Daoy (cell line): Measurements from ENCODE around the gene NUP54. TPM values are rescaled to one million over a fixed set of nuclear protein-coding genes. Genes with fewer than 3 reads are reported as not detected.

Experiments
- DNase-seq: peaks from one replicate; pipeline ENCODE4 v3.0.0-alpha.2; 2015; ENCODE audit warnings: low read depth
- total RNA-seq: library from RNA; depleted of rRNA; stranded (reverse); fragments of >200 nt; shearing (Covaris generic); gene quantifications from 2 replicates; pipeline ENCODE4 v1.2.3, GENCODE V29; 2014; rRNA removed

Gene NUP54, protein sequence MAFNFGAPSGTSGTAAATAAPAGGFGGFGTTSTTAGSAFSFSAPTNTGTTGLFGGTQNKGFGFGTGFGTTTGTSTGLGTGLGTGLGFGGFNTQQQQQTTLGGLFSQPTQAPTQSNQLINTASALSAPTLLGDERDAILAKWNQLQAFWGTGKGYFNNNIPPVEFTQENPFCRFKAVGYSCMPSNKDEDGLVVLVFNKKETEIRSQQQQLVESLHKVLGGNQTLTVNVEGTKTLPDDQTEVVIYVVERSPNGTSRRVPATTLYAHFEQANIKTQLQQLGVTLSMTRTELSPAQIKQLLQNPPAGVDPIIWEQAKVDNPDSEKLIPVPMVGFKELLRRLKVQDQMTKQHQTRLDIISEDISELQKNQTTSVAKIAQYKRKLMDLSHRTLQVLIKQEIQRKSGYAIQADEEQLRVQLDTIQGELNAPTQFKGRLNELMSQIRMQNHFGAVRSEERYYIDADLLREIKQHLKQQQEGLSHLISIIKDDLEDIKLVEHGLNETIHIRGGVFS
- 31.8 and 40.7 TPM in 2 replicates for total RNA-seq

DNA sequence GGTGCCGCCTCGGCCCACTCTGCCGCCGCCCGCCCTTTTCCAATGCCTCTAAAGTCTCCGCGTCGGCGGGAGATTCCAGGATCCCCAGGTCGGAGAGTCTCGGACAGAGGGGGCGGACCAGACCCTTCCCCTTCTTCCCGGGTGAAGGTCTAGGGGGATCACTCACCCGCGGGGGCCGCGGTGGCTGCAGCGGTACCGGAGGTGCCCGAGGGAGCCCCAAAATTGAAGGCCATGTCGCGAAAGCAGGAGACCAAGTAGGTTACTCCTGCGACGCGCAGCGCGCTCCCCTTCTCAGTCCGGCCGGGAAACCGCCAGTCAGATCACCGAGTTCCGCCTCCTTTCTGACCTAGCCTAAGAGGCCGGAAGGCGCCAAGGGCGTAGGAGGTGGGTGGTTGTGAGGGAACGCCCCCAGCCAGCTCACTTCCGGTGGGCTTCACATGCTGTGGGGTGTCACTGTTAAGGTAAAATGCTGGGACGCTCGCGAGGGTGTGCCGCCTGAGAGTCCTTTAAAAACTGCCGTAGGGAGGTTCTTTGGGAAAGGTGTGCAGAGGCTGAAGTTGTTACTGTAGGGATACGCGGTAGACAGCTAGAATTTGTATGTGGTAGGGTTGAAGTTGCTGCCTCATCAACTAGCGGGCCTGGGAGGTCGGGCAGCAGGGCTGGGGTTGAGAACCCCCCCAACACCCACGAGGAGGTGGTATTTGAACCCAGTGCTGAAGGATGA lies at the start of gene NUP54:
TSS of gene NUP54 (minus strand) at position 256 of the 724 bp plus-strand sequence. CDS start at position 233, 23 bp downstream.
- peak; percentile 92 for DNase-seq

DNA sequence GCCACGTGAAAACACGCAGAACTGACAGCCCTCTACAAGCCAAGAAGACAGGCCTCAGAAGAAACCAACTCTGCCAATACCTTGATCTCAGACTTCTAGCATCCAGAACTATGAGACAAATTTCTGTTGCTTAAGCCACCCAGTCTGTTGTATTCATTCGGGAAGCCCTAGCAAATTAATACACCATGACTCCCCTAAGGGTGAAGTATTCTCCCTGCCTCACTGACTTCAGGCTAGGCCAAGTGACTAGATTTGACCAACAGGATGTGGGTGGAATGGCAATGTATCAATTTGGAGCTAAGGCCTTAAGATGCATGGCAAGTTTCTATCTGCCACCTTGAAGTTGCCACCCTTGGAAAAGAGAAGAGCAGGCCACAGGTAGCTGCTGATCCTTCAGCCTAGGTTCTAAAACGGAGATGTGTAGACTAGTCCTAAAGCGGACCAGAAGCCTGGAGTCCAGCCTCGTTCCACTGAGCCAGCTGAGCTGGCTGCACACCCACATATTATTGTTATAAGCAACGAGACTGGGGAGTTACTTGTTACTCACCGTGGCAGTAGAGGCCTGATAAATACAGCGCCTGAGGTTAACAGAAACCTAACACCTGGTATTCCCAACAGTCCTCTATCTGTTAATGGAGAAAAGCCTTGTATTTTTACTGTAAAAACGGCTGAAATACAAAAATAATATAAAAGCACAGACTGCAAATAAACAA lies 49.0 kb upstream of the NUP54 start:
- DNase-seq, result no peak

DNA sequence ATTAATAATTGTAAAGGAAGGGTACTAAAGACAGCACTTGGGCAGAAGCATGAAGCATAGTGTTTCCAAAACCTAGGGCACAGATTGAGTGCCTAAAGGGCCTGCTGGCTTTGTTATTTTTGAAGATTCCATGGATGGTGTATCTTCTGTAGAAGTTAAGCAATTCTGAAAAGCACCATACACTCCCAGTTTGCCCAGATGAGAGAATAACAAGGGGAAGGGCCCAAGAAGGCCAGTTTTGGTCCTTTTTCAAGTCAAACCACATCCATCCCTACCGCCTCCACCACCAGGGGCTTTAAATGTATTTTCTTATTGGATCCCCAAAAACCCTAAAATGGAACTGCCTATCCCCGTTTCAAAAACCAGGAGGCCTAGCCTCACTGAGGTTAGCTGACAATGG lies 48.2 kb upstream of the NUP54 start:
- no peak for DNase-seq

DNA sequence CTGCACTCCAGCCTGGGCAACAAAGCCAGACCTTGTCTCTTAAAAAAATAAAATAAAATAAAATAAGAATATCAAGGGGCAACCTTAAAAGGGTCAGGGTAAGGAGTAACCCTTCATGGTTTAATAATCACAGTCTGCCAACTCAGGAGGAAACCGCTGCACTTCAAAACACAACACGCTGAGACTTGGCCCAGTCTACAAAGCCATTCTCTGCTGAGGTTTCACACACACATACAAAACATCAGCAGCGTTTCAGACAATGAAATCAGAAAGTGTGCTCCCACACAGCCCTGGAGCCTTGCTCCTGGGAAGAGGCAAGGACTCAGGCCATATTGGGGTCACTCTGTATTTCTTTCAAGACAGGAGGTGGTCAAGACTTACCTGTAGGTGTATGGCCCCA lies 47.1 kb upstream of the NUP54 start:
- no peak for DNase-seq

DNA sequence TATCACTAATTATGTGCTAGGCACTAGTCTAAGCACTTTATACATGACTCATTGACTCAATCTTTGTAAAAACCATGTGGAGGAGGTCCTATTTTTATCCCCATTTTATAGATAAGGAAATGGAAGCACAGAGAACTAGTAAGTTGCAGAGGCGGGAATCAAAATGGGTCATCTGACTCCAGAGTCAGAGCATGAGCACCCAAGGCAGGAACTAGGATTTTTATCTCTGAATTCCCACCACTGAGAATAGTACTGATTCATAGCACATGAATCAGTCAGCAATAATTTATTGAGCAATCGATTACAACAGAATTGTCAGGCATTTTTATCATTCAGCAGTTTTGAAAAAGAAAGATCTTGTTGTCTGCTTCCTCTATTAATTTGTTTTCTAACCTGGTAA lies 46.1 kb upstream of the NUP54 start:
- DNase-seq, result peak; percentile 11

DNA sequence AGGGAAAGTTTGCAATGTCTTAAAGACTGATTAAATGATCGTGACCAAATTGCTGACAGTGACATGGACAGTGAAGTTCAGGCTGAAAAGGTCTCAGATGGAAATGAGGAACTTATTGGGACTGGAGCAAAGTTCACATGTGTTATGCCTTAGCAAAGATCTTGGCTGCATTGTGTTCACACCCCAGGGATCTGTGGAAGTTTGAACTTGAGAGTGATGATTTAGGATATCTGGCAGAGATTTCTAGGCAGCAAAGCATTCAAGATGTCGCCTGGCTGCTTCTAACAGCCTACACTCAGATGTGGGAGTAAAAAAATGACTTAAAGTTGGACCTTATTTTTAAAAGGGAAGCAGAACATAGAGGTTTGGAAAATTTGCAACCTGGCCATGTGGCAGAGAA lies 44.0 kb upstream of the NUP54 start:
- no peak for DNase-seq

DNA sequence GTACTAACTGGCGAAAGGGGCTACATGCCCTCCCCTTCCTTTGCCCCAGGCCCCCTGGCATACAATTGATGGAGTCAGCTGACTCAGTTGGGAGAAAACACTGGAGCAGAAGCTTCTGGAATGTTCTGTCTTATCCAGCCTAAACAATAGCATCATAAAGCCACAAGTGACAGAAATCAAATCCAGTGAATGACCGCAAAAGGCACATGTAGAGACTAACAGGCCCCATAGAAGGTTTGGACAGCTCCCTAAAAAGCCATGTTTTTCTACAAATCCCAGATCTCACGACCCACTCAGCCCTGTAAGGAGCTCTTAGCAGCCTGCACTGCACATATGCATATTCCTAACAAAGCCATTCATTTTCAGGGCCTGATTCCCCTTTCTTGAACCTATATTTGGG lies 40.4 kb upstream of the NUP54 start:
- DNase-seq, result no peak

DNA sequence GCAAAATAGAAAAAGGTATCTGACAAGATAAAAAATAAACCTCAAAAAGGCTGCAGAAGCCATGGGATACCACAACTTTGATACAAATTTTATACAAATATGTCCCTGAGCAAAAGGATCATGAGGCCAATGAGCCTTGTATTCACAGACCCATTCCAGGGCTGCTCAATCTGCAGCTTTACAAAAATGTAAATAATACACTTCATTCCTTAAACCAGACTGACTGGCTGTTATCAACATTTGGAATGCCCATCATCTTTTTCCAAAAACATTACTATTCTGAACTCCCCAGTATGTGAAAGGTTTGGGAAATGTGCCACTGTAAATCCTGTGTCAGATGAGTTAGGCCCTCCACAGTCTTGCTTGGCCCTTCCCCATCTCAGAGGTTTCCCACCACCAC lies 40.0 kb upstream of the NUP54 start:
- no peak for DNase-seq

DNA sequence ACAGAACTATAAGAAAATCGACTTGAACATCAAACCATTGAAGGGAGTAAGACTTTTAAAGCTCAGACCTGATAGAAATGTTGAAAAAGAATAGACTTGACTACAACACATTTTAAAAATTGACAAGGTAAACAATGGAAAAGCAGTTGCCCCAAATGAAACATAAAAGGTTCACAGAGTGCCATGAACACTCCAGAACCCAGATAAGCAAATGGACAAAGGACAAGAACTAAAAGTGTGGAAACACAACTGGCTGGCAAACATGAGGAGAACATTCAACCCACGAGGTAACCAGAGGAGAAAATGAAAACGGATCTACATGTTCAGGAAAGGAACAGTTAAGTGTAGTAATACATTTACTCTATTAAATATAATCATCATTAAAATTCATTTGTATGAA lies 39.0 kb upstream of the NUP54 start:
- DNase-seq, result no peak

DNA sequence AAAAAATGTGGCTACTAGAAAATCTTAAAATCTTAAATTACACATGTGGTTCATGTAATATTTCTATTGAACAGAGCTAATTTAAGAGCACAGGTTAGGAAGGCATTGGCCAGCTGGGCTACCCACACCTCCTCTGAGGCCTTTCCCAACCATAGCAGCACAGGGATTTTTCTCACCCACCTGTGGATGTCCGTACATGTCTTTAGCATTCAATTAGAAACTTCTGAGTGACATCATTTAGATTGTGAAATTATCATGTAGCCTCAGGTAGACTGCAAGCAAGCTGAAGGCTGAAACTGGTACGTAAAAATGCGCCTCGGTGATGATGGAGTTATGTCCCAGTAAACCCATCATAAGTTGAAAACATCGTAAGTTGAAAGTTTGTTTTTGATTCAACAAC lies 34.3 kb upstream of the NUP54 start:
- DNase-seq, result no peak

DNA sequence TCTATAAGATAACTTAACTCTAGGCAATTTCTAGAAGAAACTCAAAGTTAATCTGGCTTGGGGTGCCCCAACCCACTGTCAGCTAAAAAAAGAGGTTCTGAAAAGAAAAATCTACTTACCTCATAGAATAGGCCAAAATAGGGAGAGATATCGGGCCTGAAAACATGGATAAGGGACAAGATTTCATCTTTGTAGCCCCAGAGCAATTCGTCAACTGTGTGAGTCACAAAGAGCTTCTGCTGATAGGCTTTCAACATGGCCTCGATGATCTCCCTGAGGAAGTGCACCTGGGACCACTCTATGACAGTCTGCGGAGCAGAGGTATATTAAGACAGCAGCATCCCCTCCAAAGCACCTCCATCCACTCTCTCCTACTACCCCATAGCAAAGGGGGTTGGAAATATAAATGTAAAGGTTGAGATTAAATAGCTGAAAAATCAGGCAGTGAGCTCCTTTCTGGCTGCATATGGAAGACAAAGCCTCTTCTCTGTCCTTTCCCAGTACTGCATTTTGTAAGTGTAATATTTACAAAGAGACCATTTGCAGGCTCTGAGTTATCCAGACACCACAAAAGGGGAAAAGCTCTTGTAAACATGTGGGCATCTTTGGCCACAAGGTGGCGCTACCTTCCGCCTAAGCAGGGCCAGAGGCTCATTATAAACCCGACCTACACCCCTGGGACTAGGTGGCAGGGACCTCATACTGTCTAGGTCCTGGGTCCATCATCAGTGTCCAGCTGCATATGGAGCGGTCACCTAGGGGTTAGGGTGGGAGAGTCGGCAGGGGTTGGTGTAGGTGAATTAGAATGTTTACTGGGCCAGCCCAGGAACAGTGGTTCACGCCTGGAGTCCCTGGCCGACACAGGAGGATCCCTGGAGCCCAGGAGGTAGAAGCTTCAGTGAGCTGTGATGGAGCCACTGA lies 31.5 kb upstream of the NUP54 start:
- DNase-seq, result peak; percentile 56

DNA sequence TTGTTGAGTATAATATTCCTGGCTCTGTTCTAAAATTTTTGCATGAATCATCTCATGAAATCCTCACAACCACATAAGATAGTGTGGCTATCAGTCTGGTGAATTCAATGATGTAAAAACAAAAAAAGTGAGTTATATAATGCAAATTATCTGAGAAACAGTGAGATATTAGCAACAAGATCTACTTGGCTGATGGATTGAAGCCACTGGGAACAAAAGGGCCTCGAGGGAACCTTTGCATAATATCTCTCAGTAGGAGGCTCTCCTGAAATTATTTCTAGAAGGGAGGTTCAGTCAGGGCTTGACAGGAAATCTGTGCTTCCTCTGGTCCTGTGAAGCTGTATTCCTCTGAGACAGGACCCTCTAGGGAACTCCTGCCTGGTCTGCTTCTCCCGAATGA lies 30.1 kb upstream of the NUP54 start:
- no peak for DNase-seq

DNA sequence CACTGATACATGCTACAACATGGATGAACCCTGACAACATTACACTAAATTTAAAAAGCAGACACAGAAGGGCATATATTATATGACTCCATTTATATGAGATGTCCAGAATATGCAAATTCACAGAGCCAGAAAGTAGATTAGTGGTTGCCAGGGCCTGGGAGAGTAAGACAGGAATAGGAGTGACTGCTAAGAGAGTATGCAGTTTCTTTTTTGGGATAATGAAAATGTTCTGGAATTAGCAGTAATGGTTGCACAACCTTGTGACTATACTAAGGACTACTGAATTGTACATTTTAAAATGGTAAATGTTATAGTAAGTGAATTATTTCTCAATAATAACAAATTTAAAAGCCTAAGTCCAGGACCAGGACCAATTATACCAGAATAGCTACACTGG lies 29.5 kb upstream of the NUP54 start:
- no peak for DNase-seq

DNA sequence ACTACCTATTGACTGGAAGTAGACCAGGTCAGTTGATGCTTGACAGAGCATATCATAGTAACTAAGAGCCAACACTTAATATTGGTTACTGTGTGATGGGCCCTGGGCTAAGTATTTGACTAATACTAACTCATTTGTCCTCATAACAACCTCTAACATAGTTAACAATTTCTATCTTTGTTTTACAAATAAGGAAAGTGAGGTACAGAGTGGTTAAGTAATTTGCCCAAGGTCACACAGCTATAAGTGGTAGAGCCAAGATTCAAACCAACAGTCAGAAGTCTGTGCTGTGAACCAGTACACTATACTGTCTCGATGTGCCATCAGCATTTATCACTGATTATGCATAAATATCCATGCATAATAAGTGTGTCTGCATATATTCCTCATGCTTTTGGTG lies 27.1 kb upstream of the NUP54 start:
- DNase-seq, result no peak

DNA sequence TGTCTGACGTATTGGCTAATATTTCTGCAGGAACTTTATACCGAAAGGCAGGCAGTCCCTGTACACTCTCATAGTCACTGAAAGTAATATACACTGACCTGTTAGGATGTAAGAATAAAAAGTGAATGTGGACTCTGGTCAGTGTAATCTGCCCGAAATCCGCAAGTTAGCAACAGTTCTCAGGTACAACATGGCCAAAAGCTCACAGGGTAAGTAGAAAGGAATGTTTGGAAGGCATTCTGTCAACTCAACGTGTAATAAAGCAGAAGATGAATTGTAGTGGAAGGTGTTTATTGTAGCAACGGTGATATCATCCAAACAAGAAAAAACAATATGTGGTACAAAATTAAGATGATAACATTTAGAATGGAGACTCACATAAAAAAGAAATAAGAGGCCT lies 26.0 kb upstream of the NUP54 start:
- DNase-seq, result no peak

DNA sequence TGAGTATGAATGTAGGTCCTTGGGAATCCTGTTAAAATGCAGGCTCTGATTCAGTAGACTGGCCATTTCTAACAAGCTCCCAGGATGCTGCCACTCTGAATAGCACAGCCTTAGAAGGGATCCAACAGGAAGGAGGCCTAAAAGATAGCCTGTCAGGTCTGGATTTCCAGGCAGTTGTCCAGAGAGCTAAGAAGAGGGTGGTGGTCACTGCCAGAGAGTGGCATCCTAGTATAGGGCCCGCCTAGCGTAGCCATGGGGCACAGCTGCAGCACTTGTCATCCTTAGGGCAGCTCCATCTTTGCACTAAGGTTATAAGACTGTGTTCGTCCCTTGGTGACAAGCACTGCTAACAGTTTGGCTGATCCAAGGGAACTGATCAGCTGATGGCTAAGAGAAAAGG lies 20.5 kb upstream of the NUP54 start:
- DNase-seq, result no peak

DNA sequence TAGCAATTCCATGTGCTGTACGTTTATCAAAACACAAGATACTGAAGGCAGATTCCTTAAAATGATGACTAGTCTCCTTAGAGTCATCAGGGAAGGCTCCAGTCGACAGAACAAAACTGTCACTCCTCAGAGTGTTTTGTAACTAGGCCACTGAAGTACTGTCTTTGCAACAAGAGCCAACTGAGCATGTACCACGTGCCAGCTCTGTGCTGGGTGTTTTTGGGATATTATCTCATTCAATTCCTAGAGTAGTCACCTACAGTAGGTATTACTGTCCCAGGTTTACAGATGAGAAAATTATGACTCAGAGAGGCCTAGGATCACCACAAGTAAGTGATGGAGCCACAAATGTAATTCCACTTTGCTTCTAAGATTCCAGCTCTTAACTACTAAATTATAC lies 18.3 kb upstream of the NUP54 start:
- no peak for DNase-seq

DNA sequence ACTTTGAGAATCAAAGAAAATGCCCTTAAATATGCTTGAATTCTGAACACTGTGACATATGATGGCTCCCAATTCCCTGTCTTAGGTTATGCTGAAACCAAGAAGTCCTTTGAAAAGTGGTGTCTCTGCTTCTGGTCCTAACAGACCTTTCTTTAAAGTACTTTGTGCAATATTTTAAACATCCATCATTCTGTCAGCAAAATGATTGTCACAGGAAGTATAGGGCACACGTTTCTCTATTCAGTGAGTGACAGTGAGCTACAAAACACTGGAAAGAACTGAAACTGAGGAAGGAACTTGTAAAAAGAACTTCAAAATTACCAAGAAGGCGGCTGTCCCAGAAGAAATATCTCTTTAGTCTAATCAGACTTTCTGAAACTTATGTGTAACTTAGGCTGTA lies 12.2 kb upstream of the NUP54 start:
- DNase-seq, result no peak

DNA sequence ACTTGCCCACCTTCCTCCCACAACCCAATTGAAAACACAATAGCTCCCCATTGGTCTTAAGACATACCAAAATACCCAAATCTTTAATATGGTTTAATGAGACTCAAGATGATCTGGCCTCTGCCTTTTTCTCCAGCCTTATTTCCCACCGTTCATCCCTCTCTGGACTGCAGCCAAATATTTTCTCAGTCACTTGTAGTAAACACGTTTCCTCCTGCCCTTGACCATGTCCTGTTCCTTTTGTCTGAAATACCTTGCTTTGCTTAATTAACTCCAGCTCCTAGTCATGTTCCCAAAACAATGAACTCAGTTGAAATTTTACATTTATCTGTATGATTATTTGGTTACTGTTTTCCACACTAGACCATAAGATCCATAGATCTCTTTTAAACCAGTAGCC lies 8.4 kb upstream of the NUP54 start:
- DNase-seq, result no peak

DNA sequence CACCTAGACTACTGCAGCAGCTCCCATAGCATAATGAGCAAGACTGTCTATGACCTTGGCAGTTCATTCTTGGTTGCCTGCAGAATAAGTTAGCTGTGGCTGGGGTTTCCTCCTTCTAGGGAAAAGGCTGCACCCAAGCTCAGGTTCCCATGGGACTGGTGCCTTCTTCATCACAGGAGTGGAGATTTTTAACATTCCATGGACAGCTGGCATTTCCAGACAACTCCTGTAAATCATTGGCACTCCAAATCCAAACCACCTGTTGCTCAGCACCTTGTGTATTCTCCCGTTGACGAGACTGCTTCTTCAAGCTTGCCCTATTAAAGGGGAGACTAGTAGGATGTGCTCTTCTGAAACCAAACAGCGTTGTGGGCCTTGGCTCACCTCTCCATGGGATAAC lies 7.8 kb upstream of the NUP54 start:
- no peak for DNase-seq

DNA sequence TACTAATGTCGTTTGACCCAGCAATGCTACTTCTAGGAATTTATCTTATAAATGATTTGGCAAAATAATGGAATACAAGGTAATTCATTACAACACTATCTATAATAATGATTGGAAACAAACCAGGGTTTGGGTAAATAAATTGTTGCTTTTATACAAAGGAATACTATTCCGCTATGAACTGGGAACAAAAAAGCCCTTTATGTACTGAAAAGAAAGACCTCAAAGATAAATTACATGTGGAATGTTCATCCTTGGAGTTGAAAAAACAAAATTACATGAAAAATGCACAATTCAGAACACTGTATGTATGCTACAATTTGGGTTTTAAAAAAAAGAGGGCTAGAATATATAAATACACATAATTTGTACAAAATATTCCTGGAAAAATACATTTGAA lies 5.2 kb upstream of the NUP54 start:
- no peak for DNase-seq
